ENCODE measurements around the gene TXNDC11.

TXNDC11 gene

GRCh38 chr16:11755022-11755760, 12.5 kb upstream of the TXNDC11 start:
- DNase-seq (ENCODE audit: low read depth), result no peak
- TF ChIP-seq MYC (IDR thresholded peaks at IDR 0.05; ENCODE audit: low read depth, low read length) (no peak), MAX (IDR thresholded peaks at IDR 0.05; ENCODE audit: low read depth, low read length) (no peak), CTCF (IDR thresholded peaks at IDR 0.05; ENCODE audit: low read depth, low read length) (no peak), POLR2A (IDR thresholded peaks at IDR 0.05; ENCODE audit: extremely low read depth, insufficient read length) (no peak)
- H3K4me3 ChIP-seq (ENCODE audit: low read depth, low read length), result no peak overlapping the region

- no peak for DNase-seq (ENCODE audit: low read depth)
- TF ChIP-seq MYC (IDR thresholded peaks at IDR 0.05; ENCODE audit: low read depth, low read length) (no peak), POLR2A (IDR thresholded peaks at IDR 0.05; ENCODE audit: extremely low read depth, insufficient read length) (no peak), MAX (IDR thresholded peaks at IDR 0.05; ENCODE audit: low read depth, low read length) (no peak), CTCF (IDR thresholded peaks at IDR 0.05; ENCODE audit: low read depth, low read length) (no peak)
Observed at GRCh38 chr16:11752856-11753255, 10.2 kb upstream of the TXNDC11 start.

GRCh38 chr16:11750056-11750455, 7.4 kb upstream of the TXNDC11 start:
- H3K4me3 ChIP-seq (ENCODE audit: low read depth, low read length), result no peak overlapping the region
- no peak for TF ChIP-seq MYC (IDR thresholded peaks at IDR 0.05; ENCODE audit: low read depth, low read length)
- no peak for TF ChIP-seq MAX (IDR thresholded peaks at IDR 0.05; ENCODE audit: low read depth, low read length)
- no peak for TF ChIP-seq CTCF (IDR thresholded peaks at IDR 0.05; ENCODE audit: low read depth, low read length)
- TF ChIP-seq POLR2A (IDR thresholded peaks at IDR 0.05; ENCODE audit: extremely low read depth, insufficient read length), result no peak
- no peak for DNase-seq (ENCODE audit: low read depth)

More at GRCh38 chr16:11752856-11753255, 10.2 kb upstream of the TXNDC11 start:
- no peak overlapping the region for H3K4me3 ChIP-seq (ENCODE audit: low read depth, low read length)

- TF ChIP-seq POLR2A (IDR thresholded peaks at IDR 0.05; ENCODE audit: extremely low read depth, insufficient read length), result no peak
- TF ChIP-seq MYC (IDR thresholded peaks at IDR 0.05; ENCODE audit: low read depth, low read length), result no peak
- no peak for TF ChIP-seq MAX (IDR thresholded peaks at IDR 0.05; ENCODE audit: low read depth, low read length)
- TF ChIP-seq CTCF (IDR thresholded peaks at IDR 0.05; ENCODE audit: low read depth, low read length), result no peak
- no peak overlapping the region for H3K4me3 ChIP-seq (ENCODE audit: low read depth, low read length)
- no peak for DNase-seq (ENCODE audit: low read depth)
Observed at GRCh38 chr16:11748404-11749254, 6.0 kb upstream of the TXNDC11 start.

GRCh38 chr16:11747949-11748403, 5.3 kb upstream of the TXNDC11 start:
- no peak for TF ChIP-seq MAX (IDR thresholded peaks at IDR 0.05; ENCODE audit: low read depth, low read length)
- no peak for TF ChIP-seq MYC (IDR thresholded peaks at IDR 0.05; ENCODE audit: low read depth, low read length)
- no peak for TF ChIP-seq CTCF (IDR thresholded peaks at IDR 0.05; ENCODE audit: low read depth, low read length)
- TF ChIP-seq POLR2A (IDR thresholded peaks at IDR 0.05; ENCODE audit: extremely low read depth, insufficient read length), result no peak
- no peak for DNase-seq (ENCODE audit: low read depth)
- H3K4me3 ChIP-seq (ENCODE audit: low read depth, low read length), result no peak overlapping the region

All from NB4 (cell line).